GM19023 (cell line): Measurements from ENCODE around the gene AASDH.

Source experiments
- ATAC-seq: cut with Tn5 transposase; IDR thresholded peaks from one replicate; pipeline ENCODE4 v1.9.1; 2021; ENCODE audit warnings: mild to moderate bottlenecking, moderate library complexity; ENCODE audit not compliant: unreplicated experiment

Gene AASDH

DNA sequence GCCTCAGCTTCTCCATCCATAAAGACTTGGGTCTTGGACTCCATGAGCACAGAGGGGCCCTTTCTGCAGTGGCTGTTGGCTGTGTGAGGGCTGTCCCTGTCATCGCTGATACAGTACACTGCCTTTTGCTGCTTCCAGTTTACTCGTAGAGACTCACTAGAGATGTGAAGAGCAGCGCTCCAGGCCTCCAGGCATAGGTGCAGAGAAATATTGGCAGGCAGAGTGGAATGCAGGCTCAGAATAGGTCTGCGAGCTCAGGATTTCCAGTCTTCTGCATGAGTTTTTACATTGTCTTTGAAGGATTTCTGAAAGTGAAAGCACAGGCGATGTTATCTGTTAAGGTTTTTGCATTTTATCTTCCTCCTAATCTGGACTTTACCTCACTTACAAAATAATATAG is 97.4 kb downstream of the AASDH start:
- ATAC-seq: no peak

DNA sequence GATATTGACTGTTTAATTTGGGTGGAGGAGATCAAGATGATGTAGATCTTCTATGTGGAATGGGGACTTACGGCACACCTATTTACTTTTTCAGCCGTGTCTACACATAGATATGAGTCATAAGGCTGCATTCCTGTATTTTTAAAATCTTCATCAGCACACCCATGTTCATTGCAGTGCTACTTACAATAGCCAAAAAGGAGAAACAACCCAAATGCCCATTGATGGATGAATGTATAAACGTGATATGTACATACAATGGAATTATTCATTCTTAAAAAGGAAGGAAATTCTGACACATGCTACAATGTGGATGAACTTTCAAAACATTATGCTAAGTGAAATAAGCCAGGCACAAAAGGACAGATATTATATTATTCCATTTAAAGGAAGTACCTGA is 98.6 kb downstream of the AASDH start:
- no peak for ATAC-seq
